Endothelial cell of umbilical vein (primary cell): ENCODE results near the gene TSPAN15.

Experiments
- EZH2 ChIP-seq: IDR thresholded peaks from 2 replicates; pipeline ENCODE4 v1.6.1; 2012; ENCODE audit warnings: borderline replicate concordance, low read depth, mild to moderate bottlenecking, moderate library complexity, low read length, inconsistent platforms; ENCODE audit not compliant: severe bottlenecking
- JUN ChIP-seq: IDR thresholded peaks from 2 replicates; pipeline ENCODE4 v1.6.1; 2011; ENCODE audit warnings: borderline replicate concordance, low read depth; ENCODE audit not compliant: insufficient read length, insufficient read depth
- POLR2A ChIP-seq: IDR thresholded peaks from 2 replicates; pipeline ENCODE4 v1.6.1; 2012; ENCODE audit warnings: low read depth, mild to moderate bottlenecking, control low read depth, low read length
- TF ChIP-seq, protein P1 (sequence below), 2 donors: IDR thresholded peaks; 1 replicate in 1 of 2; 2 replicates in 1 of 2; pipeline ENCODE4 v1.5.1; 2011; ENCODE audit warnings: low read length in 2 of 2, mild to moderate bottlenecking in 2 of 2, moderate library complexity in 2 of 2, control low read depth in 1 of 2, inconsistent platforms in 1 of 2, low read depth in 1 of 2; ENCODE audit not compliant: insufficient read depth in 1 of 2; ENCODE audit errors: extremely low read depth in 1 of 2

DNA sequence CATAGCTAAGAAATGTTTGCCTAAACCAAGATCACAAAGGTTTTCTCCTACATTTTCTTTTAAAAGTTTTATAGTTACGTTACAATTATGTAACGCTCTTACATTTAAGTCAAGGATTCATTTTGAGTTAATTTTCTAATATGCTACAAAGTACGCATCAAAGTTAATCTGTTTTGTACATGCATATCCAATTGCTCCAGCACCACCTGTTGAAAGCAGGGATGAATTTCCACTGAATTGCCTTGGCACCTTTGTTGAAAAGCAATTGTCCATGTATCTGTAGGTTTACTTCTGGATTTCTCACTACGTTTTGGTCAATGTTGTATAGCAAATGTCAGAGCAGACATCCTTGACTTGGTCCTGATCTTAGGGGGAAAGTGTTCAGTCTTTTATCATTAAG, 62.4 kb downstream of the TSPAN15 start:
- TF ChIP-seq POLR2A (no peak), JUN (no peak), EZH2 (no peak)
- TF ChIP-seq, protein P1, sequence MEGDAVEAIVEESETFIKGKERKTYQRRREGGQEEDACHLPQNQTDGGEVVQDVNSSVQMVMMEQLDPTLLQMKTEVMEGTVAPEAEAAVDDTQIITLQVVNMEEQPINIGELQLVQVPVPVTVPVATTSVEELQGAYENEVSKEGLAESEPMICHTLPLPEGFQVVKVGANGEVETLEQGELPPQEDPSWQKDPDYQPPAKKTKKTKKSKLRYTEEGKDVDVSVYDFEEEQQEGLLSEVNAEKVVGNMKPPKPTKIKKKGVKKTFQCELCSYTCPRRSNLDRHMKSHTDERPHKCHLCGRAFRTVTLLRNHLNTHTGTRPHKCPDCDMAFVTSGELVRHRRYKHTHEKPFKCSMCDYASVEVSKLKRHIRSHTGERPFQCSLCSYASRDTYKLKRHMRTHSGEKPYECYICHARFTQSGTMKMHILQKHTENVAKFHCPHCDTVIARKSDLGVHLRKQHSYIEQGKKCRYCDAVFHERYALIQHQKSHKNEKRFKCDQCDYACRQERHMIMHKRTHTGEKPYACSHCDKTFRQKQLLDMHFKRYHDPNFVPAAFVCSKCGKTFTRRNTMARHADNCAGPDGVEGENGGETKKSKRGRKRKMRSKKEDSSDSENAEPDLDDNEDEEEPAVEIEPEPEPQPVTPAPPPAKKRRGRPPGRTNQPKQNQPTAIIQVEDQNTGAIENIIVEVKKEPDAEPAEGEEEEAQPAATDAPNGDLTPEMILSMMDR (IDR thresholded peaks at IDR 0.05; ENCODE audit: extremely low read depth in 1 of 2, insufficient read depth in 1 of 2, low read depth in 1 of 2, low read length in 2 of 2): no peak
